Measurements from ENCODE around the gene FUZ.

Gene FUZ, protein sequence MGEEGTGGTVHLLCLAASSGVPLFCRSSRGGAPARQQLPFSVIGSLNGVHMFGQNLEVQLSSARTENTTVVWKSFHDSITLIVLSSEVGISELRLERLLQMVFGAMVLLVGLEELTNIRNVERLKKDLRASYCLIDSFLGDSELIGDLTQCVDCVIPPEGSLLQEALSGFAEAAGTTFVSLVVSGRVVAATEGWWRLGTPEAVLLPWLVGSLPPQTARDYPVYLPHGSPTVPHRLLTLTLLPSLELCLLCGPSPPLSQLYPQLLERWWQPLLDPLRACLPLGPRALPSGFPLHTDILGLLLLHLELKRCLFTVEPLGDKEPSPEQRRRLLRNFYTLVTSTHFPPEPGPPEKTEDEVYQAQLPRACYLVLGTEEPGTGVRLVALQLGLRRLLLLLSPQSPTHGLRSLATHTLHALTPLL

DNA sequence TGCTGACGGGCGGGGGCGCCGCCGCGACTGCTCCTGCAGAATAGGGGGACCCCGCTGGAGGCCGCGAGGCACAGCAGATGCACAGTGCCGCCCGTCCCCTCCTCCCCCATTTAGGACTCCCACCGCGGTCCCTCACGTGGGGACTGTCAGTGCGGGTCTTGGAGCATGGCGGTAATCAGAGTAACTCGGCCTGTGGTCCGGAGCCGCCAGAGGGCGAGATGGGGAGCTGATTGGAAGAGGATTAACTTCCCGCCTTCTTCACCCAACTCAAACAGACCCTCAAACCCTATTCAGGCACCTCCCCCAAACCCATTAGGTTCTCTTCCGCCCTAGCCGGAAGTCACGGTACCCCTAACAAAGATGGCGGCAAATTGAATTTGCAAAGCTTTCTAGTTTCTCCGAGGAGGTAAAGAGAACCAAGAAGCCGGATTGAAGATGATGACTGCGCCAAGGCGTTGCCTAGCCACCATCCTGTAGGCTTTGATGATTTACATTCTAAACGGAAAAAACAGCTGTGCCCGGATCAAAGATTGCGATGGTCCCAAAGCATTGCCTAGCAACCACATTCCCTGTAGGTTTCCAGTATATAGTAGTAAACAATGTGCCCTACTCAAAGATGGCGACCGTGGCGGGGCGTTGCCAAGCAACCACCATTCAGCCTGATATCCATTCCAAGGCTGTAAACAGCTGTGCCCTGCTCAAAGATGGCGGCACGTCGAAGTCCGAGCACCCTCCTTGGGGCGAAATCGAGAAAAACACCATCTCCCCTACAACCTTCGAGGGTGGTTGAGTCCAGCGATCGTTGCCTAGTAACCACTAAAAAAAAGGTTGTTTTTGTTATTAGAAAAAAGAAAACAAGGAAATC, at the start of gene FUZ:
Gene FUZ, minus strand, starts transcription at position 296 of the 865 bp plus-strand sequence. Its CDS starts 186 bp downstream, at position 110.
- no peak for DNase-seq (ENCODE audit: low spot score)

DNA sequence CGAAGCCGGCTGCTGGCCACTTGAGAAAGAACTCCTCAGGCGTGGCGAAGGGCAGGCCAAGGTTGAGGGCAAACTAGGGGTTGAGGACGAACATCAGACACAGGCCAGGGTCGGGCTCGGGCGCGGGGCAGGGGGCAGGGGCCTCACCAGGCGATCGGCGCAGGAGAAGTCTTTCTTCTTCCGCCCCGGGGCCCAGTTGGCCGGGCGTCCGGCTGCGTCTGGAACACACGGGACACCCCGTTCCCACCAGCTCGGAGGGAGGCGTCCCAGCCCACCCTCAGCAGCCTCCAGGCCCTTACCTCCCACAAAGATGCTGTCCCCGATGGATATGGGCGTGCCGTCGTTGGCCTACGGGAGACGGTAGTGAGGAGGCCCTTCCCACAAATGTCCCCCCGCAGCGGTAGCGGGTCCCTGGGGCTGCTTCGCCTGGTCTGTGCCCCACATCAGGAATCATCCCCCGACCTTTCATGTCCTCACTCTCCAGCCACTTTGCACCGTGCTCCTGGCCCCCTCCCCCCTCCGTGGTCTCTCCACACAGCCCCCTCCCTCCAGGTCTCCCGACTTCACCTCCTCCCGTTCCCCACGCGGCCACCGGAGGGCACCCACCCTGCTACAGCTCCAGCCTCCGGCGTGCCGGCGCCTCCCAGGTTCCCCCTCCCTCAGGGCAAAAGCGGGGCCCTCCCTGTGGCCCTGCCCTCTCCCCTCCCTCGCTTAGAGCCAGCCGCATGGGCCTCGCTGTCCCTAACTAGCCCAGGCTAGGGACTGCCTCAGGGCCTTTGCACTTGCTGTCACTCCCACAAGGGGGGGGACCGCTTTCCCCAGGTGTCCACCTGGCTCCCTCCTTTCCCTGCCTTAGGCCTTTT, 49.5 kb upstream of the FUZ start:
- peak; percentile 87 for DNase-seq (ENCODE audit: low spot score)

DNA sequence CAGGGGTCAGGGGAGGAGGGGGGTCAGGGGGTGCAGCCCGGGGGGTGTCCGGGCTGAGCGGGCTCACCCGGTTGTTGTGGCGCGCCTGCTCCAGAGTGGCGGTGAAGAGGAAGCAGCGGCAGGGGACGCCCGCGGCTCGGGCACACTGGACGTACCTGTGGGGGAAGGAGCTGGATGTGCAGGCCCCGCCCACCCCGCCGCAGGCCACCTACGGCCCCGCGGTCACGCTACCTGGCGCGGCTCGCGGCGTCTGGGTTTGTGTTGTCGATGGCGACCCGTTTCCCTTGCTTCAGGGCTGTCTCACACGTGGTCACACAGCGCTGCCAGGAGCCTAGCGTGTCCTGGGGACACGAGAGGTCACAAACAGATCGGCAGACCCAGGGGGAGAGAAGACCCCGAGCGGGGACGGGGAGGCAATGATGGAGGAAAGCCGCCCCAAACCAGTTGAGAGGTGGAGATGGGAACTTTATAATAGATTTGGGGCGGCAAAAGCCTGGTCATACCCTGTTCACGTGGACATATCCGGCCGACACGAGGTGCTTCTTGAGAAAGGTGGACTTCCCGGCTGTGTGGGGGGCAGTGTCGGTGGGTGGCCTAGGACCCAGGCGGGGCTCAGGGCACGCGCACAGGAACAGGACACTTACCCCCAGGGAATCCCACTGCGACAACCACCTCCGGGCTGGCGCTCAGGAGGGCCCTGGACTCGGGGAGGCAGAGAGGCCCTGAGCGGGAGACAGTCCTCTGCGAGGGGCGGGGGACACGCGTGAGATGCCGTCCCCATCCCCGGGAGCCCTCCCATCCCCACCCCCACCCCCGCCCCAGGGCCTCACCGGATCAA, 48.7 kb upstream of the FUZ start:
- no peak for DNase-seq (ENCODE audit: low spot score)

DNA sequence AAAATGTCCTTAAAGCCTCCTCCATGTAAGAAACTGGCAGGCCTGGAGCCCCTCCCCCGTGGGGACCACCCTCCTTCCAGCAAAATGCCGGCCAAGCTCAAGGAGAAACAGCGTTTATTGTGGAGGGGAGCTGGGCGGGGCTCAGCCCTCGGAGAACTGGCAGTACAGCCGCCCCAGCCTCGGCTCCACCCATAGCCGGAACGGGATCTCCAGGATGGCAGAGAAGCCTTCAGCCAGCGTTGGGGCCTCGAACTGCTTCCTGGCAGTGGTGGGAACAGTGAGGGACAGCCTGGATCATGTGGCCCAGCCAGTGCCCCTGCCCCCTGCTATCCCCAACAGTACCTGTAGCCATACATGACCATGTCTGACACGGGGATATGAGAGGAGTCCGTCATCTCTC, 48.0 kb upstream of the FUZ start:
- no peak for DNase-seq (ENCODE audit: low spot score)

DNA sequence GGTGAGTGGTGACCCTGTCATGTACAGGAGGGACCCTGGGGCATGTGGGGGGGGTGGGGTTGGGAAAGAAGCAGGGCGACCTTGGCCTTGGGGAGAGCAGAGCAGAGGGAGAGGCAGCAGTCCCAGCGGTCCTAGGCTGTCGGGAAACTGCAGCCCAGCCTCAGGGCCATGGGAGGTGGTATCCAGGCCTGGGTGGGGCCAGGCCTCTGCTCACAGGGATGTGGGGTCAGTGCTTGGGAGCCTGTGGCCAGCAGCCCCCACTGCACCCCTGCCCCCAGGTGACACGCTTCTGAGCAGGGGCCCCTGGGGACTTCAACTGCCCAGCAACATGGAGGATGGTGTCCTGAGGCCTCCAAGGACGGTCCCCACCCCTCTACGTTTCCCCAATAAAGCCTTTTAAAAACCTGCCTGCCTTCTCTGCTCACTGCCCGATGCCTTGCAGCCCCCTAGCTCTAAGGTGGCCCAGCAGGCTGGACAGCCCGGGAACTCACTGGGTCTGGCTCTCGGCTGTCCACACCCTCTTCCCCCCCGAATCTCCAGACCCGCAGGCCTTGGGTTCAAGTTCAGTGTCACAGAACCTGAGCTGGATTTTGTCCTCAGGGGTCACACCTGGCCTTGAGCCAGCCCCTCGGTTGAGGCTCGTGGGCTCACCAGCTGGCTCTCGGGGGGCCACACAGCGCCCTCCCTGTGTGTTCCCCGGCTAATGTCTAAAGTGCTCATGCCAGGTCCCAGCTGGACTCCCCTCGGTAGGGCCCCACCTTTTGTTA, 47.4 kb upstream of the FUZ start:
- DNase-seq (ENCODE audit: low spot score): no peak

DNA sequence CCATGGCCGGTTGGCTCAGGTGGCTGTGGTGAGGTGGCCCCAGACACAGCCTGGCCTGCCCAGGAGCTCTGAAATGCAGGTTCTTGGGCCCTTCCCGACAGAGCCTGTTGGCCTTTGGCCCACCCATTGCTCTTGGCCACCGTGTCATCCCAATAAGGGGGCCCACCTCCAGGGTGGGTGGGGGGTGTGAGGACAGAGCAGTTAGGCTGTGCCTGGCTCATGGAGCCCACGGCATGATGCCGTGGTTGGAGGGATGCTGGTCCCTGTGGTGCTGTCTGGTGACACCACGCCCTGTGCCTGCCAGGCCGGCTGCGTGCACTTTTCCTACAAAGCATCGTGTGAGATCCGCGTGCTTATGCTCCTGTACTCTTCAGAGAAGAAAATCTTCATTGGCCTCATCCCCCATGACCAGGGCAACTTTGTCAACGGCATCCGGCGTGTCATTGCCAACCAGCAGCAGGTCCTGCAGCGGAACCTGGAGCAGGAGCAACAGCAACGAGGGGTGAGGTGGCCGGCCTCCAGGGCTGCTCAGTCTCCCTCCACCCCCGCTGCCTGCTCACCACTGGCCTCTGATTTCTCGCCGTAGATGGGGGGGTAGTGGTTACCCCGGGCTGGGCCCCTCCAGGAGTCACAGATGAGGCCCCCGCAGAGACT, 46.7 kb upstream of the FUZ start:
- DNase-seq (ENCODE audit: low spot score): no peak

DNA sequence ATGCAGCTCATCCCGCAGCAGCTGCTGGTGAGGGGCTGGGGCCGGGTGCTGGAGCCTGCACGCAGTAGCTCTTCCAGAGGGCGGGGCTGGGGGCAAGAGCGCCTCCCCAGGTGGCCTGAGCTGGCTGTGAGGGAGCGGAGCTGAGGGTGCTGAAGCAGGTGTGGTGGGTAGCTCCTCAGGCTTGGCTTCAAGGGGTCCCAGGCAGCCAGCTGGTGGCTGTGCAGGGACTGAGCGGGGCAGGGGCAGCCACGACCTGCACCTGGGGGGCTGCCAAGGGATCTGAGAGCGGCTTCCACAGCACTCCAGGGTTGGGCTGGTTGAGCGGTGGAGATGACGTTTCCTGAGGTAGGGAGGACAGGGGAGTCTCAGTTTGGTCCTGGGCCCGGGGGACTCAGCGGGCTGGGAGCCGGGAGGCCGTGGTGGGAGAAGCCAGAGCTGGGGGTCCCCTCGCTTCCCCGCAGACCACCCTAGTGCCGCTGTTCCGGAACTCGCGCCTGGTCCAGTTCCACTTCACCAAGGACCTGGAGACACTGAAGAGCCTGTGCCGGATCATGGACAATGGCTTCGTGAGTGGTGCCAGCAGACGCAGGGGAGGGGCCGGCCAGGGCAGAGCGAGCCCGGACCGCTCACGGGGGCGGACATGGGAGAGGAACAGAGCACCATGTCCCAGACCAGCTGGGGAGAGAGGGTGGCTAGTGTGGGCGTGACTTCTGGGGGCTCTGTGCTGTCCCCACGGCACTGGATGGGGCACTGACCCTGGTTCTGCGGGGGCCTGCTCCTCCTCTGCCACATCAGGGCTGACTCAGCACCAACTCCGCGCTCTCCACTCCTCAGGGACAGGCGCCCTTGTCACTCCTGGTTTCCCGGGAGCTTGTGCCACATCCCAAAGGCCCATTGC, 45.2 kb upstream of the FUZ start:
- peak; percentile 52 for DNase-seq (ENCODE audit: low spot score)

DNA sequence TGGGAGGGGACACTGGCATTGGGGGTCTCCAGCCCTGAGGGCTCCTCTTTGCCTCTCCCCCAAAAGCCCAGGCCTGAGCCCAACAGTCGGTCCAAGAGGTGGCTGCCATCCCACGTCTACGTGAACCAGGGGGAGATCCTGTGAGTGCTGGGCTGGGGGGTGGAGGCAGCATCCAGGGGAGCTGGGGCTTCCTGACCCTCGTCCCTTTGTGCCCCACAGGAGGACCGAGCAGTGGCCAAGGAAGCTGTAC, 44.7 kb upstream of the FUZ start:
- DNase-seq (ENCODE audit: low spot score): no peak

DNA sequence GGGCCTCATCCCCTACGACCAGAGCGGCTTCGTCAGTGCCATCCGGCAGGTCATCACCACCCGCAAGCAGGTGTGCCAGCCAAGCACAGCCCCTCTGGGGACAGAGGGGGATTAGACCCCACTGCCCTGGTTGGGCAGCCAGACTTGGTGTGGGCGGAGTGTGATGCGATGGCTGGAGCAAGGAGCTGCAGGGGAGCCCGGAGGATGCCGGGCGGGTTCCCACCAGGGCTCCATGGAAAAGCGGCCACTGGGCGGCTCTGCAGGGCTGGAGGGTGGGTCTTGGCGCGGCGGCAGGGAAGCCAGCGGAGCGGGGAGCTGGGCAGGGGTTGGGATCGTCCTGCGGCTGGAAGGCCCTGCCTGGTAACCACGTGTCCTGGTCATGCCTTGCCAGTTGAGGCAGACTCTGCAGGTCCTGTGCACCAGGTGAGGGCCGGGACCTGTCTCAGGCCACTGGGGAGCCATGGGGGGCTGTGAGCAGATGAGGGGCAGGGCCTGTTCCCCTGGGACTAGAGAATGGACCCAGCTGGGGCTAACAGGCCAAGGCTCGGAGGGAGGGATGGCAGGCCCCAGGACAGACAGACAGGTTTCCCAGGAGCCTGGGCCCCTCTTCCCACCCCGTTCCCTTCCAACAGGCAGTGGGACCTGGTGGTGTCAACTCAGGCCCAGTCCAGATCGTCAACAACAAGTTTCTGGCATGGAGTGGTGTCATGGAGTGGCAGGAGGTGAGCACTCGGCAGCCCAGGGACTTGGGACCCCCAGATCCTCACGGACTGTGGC, 44.2 kb upstream of the FUZ start:
- DNase-seq (ENCODE audit: low spot score): no peak

DNA sequence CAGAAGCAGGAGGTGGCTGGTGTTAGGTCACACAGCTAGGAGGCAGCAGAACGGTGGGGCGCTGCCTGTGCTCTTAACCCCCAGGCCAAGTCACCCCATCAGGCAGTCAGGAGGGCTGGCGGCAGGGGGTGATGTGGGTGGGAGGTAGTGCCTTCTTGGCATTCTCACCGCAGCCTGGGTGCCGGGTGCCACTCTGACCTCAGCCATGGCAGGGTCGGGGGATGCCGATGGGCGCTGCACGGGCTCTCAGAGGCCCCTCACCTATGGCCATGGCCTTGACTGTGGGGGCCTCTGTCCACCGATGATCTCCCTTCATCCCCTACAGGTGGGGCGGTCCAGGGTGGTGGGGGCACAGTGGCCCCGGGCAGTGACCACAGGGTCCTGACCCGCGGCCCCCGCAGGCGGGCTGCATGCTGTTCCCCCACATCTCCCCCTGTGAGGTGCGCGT, 43.5 kb upstream of the FUZ start:
- no peak for DNase-seq (ENCODE audit: low spot score)

DNA sequence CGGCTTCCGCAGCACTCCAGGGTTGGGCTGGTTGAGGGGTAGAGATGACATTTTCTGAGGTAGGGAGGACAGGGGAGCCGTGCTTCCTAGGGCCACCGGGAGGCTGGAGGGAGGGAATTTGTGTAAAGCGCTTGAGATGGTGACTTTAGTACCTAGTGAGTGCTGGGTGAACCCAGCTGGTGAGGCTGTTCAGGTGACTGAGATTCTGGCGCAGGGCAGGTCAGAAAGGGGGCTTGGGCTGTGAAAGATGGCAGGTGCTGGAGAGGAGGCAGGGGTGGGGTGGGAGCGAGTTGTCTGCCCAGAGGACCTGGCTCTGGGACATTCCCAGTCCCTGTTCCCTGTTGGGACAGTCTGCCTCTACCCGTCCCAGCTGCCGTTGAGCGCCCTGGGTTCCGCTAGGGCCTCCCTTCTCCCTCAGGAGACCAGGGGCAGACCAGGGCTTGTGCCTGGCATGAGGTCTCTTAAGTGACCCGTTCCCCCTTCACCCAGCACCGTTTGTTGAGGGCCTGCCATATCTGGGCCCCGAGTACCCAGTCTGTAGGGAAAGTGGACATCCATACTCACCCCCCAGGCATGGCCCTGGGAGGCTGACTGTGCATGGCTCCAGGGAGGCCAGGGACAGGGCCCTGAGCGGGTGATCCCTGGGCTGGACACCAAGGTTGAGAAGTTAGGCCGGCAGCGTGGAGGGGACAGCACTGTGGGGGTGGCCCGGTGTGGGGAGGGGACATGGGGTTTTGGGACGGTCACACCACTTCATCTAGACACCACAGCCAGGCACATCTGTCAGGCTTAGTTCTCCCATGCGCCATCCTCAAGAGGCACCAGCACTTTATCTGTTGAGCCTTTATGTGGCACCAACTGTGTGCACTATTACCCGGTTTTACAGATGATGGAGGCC, 42.8 kb upstream of the FUZ start:
- peak; percentile 40 for DNase-seq (ENCODE audit: low spot score)

DNA sequence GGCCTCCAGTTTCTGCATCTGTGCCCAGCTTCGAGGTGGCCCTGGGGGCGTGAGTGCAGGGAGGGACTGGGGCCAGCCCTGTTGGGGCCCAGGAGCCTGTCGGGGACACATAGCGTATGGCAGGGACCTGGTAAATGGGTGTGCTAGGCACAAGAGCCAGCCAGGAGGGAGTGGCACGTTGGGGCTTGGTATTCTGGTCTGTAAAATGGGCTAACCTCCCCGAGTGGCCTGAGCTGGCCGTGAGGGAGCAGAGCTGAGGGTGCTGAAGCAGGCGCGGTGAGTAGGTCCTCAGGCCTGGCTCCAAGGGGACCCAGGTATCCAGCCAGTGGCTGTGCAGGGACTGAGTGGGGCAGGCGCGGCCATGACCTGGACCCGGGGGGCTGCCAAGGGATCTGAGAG, 42.2 kb upstream of the FUZ start:
- no peak for DNase-seq (ENCODE audit: low spot score)

DNA sequence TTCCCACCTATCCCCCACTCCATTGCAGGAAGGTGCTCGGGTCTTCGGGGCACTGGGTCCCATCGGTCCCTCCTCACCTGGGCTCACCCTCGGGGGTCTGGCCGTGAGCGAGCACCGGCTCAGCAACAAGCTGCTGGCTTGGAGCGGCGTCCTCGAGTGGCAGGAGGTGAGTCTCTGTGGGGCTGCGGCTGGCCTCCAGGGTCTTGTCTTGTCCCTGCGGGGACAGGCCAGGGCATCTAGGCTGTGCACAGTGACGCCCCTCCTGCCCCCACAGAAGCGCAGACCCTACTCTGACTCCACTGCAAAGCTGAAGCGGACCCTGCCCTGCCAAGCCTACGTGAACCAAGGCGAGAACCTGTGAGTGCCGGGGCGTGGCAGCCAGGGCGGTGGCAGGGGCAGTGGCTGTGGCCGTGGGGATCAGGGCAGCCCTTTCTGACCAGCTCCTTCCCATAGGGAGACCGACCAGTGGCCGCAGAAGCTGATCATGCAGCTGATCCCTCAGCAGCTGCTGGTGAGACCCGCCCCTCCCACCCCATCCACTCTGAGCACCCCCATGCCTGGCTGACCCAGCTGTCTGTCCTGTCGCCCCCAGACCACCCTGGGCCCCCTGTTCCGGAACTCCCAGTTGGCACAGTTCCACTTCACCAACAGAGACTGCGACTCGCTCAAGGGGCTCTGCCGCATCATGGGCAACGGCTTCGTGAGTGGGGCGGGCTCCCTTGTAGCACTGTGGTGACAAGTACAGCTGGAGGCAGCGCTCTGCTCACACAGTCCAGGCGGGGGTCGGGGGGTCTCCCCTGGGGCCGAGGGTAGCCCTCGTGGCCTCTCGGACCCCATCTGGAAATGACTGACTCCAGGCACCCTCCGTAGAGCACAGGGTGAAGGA, 41.5 kb upstream of the FUZ start:
- DNase-seq (ENCODE audit: low spot score): no peak

DNA sequence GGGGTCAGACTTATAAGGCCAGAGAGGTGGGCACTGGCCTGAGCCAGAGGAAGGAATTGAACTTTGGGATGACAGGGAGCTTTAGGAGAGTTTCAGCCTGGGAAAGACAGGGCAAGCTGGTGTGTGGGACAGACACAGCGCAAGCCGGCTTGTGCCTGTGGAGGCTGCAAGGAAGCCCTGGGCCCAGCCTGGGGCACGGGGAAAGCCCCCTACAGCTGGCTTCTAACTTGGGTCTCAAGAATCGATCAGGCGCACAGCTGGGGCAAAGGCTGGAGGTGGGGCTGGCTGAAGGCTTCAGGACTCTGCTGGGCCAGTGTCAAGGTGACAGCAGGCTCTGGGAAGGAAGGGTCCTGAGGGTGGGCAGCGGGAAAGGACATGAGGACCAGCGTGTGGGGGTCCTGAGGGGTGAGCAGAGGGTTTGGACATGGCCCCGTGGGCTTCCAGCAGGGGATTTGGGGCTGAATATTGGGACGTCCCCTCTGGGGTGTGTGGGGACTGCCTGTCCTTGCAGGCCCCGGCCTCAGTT, 40.8 kb upstream of the FUZ start:
- DNase-seq (ENCODE audit: low spot score): no peak

DNA sequence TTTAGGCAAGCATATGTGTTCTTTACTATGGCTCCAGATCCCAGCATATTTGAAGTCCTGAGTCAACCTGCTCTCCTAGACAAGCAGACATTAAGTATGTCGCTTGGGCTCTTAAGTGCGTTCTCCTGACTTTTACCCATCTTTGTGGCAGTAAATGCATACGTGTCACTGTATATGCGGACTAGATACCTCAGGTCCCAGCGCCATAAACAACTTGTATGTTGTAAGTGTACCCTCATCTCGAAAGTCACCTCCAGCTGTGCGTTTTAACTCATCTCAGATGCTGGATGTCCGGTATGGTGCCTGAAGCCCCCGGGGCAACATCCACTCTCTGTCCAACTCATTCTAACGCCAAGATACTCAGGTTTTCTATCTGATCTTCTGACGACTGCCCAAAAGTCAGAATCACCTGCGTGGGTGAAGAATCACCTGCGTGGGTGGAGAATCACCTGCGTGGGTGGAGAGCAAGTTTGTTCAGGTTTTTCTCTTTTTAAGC, 39.6 kb upstream of the FUZ start:
- no peak for DNase-seq (ENCODE audit: low spot score)

Data from HuH-7.5 (cell line).